SU-DHL-6 (cell line): ENCODE data around the gene PAPSS1.

ENCODE experiments used
- H2AFZ ChIP-seq: fragments of 200-600 bp; sonication (generic); 2 replicates; pipeline ENCODE4 v1.6.1; 2014; ENCODE audit warnings: low read depth, mild to moderate bottlenecking, moderate library complexity, mixed read lengths, antibody characterized with exemption, low read length; ENCODE audit not compliant: severe bottlenecking
- H3F3A ChIP-seq: fragments of 200-600 bp; shearing (Covaris generic); 2 replicates; pipeline ENCODE4 v1.6.0; 2016; ENCODE audit warnings: antibody characterized with exemption, mild to moderate bottlenecking; ENCODE audit not compliant: insufficient read depth
- H3K27ac ChIP-seq: fragments of 200-600 bp; sonication (generic); 2 replicates; pipeline ENCODE4 v1.5.1; 2016; ENCODE audit warnings: low read depth, mild to moderate bottlenecking, low read length, moderate library complexity, mixed read lengths
- H3K27me3 ChIP-seq: fragments of 200-600 bp; sonication (generic), shearing (Covaris generic); 2 replicates; pipeline ENCODE4 v1.6.0; 2014; ENCODE audit warnings: mild to moderate bottlenecking, low read length
- H3K36me3 ChIP-seq: fragments of 200-600 bp; sonication (generic); 2 replicates; pipeline ENCODE4 v1.6.1; 2014; ENCODE audit warnings: mild to moderate bottlenecking, low read length, mixed read lengths
- H3K4me2 ChIP-seq: fragments of 300-600, 200-600 bp; shearing (Covaris generic), sonication (generic); 2 replicates; pipeline ENCODE4 v1.6.0; 2014; ENCODE audit warnings: low read length, low read depth, mild to moderate bottlenecking; ENCODE audit not compliant: poor library complexity, severe bottlenecking
- H3K4me3 ChIP-seq: fragments of 200-600 bp; sonication (generic); 2 replicates; pipeline ENCODE4 v1.5.1; 2014; ENCODE audit warnings: antibody characterized with exemption, low read length, mild to moderate bottlenecking, mixed read lengths; ENCODE audit not compliant: insufficient read depth, poor library complexity, severe bottlenecking
- H3K79me2 ChIP-seq: fragments of 200-600 bp; sonication (generic); 2 replicates; pipeline ENCODE4 v1.6.1; 2014; ENCODE audit warnings: mild to moderate bottlenecking, low read length, moderate library complexity; ENCODE audit not compliant: insufficient read depth
- H3K9ac ChIP-seq: fragments of 200-600 bp; sonication (generic); 2 replicates; pipeline ENCODE4 v1.7.0; 2014; ENCODE audit warnings: mild to moderate bottlenecking, low read length
- H3K9me2 ChIP-seq: fragments of 200-600 bp; sonication (generic); replicated peaks from 2 replicates; pipeline ENCODE4 v1.6.1; 2014; ENCODE audit warnings: low read length; ENCODE audit not compliant: insufficient read depth
- H3K9me3 ChIP-seq: fragments of 200-600 bp; sonication (generic); 2 replicates; pipeline ENCODE4 v1.6.1; 2014; ENCODE audit warnings: low read length, mixed read lengths; ENCODE audit not compliant: insufficient read depth
- H4K20me1 ChIP-seq: fragments of 200-600 bp; sonication (generic); 2 replicates; pipeline ENCODE4 v1.6.1; 2014; ENCODE audit warnings: low read depth, mild to moderate bottlenecking, antibody characterized with exemption, low read length, moderate library complexity, mixed read lengths
- CTCF ChIP-seq: fragments of 200-600 bp; sonication (generic); IDR thresholded peaks from one replicate; pipeline ENCODE4 v1.5.1; 2017; ENCODE audit warnings: antibody characterized with exemption, mild to moderate bottlenecking, low read length, moderate library complexity; ENCODE audit not compliant: insufficient read depth, poor library complexity, severe bottlenecking
- EZH2phosphoT487 ChIP-seq: fragments of 200-600 bp; sonication (generic), shearing (Covaris generic); conservative IDR thresholded peaks from 2 replicates; pipeline ENCODE4 v1.6.1; 2018; ENCODE audit warnings: mild to moderate bottlenecking, antibody characterized with exemption, low read length, moderate library complexity, mixed read lengths

Gene PAPSS1

GRCh38 chr4:107683873-107684272 lies 36.2 kb downstream of the PAPSS1 start:
- Histone ChIP-seq H3K36me3 (no peaks in the 10 kb centered on the region), H3K27ac (no peak overlapping the region), H3K9me3 (no peaks in the 10 kb centered on the region), H3K27me3 (no peaks in the 10 kb centered on the region), H3F3A (no peaks in the 10 kb centered on the region), H2AFZ (no peak overlapping the region), H3K4me2 (no peak overlapping the region), H3K9me2 (no peaks in the 10 kb centered on the region), H3K79me2 (no peaks in the 10 kb centered on the region), H4K20me1 (no peaks in the 10 kb centered on the region), H3K4me3 (no peak overlapping the region), H3K9ac (no peak overlapping the region)
- no peak for TF ChIP-seq CTCF
- TF ChIP-seq EZH2phosphoT487 = no peak

GRCh38 chr4:107682306-107682705 lies 37.7 kb downstream of the PAPSS1 start:
- H3K36me3 ChIP-seq = no peaks in the 10 kb centered on the region
- H3K9me2 ChIP-seq = no peaks in the 10 kb centered on the region
- no peaks in the 10 kb centered on the region for H4K20me1 ChIP-seq
- no peak overlapping the region for H3K27ac ChIP-seq
- H3F3A ChIP-seq = no peaks in the 10 kb centered on the region
- H3K79me2 ChIP-seq = no peaks in the 10 kb centered on the region
- H3K9me3 ChIP-seq = no peaks in the 10 kb centered on the region
- H3K27me3 ChIP-seq = no peaks in the 10 kb centered on the region
- no peak overlapping the region for H3K4me3 ChIP-seq
- no peak overlapping the region for H3K9ac ChIP-seq
- TF ChIP-seq CTCF (no peak), EZH2phosphoT487 (no peak)
- no peak overlapping the region for H3K4me2 ChIP-seq
- no peak overlapping the region for H2AFZ ChIP-seq

- H3F3A ChIP-seq = no peaks in the 10 kb centered on the region
- no peaks in the 10 kb centered on the region for H3K79me2 ChIP-seq
- H3K9ac ChIP-seq = no peak overlapping the region
- H2AFZ ChIP-seq = no peak overlapping the region
- TF ChIP-seq CTCF (no peak), EZH2phosphoT487 (no peak)
- no peak overlapping the region for H3K27ac ChIP-seq
- no peaks in the 10 kb centered on the region for H3K9me3 ChIP-seq
- H3K9me2 ChIP-seq = no peaks in the 10 kb centered on the region
- H3K4me3 ChIP-seq = no peak overlapping the region
- H3K27me3 ChIP-seq = no peaks in the 10 kb centered on the region
- no peaks in the 10 kb centered on the region for H3K36me3 ChIP-seq
- H3K4me2 ChIP-seq = no peak overlapping the region
- no peaks in the 10 kb centered on the region for H4K20me1 ChIP-seq
Observed at GRCh38 chr4:107669068-107669467, 51.0 kb downstream of the PAPSS1 start.

- TF ChIP-seq EZH2phosphoT487 = no peak
- no peak for TF ChIP-seq CTCF
- no peak overlapping the region for H3K9ac ChIP-seq
- H3K27me3 ChIP-seq = no peaks in the 10 kb centered on the region
- no peak overlapping the region for H3K4me3 ChIP-seq
- H3K27ac ChIP-seq = no peak overlapping the region
- no peaks in the 10 kb centered on the region for H3K79me2 ChIP-seq
- H3K9me3 ChIP-seq = no peaks in the 10 kb centered on the region
- no peak overlapping the region for H3K4me2 ChIP-seq
- H4K20me1 ChIP-seq = no peaks in the 10 kb centered on the region
- H3K36me3 ChIP-seq = no peaks in the 10 kb centered on the region
- no peaks in the 10 kb centered on the region for H3F3A ChIP-seq
- no peaks in the 10 kb centered on the region for H3K9me2 ChIP-seq
- no peak overlapping the region for H2AFZ ChIP-seq
Observed at GRCh38 chr4:107666134-107666533, 53.9 kb downstream of the PAPSS1 start.
